Measurements from ENCODE around the gene ABLIM3. TPM values are rescaled to one million over a fixed set of nuclear protein-coding genes. Genes with fewer than 3 reads are reported as not detected.

Gene ABLIM3
- total RNA-seq, 1 donor = 32.8 TPM

DNA sequence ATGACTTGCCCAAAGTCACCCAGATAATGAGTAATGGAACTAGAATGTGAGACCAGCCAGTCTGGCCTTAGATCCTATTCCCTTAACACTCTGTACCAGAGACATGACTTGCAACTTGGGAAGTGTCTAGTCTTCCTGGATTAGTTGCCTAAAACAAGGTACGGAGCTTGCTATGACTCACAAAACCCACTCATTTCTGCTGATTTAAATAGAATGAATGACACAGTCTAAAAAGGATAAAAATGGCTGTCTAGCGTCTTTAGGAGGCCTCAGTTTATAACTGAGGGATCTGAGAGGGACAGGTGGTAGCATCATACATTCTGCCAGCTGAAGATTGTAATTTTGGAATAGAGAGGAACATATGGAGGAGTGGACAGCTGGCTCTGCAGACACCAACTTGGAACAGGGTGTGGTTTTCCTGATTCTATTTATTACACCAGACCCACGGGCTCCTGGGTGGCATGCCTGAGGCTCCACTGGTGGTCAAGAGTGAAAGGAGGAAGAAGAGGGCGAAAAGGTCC, 62.7 kb downstream of the ABLIM3 start:
- H3K4me3 ChIP-seq (ENCODE audit: low read depth, low read length) = no peak overlapping the region
- DNase-seq (ENCODE audit: low read depth) = peak; percentile 61
- TF ChIP-seq, protein P1, sequence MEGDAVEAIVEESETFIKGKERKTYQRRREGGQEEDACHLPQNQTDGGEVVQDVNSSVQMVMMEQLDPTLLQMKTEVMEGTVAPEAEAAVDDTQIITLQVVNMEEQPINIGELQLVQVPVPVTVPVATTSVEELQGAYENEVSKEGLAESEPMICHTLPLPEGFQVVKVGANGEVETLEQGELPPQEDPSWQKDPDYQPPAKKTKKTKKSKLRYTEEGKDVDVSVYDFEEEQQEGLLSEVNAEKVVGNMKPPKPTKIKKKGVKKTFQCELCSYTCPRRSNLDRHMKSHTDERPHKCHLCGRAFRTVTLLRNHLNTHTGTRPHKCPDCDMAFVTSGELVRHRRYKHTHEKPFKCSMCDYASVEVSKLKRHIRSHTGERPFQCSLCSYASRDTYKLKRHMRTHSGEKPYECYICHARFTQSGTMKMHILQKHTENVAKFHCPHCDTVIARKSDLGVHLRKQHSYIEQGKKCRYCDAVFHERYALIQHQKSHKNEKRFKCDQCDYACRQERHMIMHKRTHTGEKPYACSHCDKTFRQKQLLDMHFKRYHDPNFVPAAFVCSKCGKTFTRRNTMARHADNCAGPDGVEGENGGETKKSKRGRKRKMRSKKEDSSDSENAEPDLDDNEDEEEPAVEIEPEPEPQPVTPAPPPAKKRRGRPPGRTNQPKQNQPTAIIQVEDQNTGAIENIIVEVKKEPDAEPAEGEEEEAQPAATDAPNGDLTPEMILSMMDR (IDR thresholded peaks at IDR 0.05; ENCODE audit: insufficient read depth, low read depth, low read length) = no peak

DNA sequence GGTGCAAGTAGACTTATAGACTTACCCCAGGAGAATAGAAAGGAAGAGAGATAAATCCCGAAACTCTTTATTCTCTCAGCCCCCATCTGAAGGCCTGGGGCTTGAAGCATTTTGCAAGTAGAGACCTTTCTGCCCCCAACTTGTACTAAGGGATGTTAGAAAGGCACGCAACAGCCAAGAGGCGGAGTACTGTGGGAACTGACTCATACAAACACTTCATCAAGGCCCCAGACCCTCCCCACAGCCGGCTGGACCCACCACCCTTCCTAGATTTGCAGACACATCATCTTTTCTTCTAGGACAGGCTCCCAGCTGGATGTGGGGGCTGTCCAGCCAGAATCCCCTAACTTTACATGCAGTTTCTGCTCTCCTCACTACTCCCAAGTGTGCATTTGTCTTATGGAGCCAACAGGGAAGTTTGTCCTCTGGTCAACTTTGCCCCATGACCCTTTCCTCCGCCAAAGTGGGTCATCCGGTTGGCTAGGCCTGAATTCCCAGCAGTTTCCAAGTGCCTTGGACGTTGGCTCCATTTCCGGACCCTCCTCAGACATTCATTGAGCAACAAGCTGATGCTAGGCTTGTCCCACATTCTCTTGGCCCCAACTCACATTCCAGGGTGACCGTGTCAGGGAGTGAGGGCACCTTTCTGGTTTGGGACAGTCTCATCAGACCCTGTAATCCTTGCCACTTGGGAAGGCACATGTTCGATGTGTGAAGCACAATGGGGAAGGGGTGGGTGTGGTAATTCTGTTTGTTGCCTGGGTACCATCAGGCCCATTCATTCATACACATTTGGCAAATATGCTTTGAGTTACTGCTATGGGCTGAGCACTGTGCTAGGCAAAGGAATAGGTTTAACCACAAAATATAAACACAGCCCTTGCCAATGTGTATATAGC, 64.6 kb downstream of the ABLIM3 start:
- H3K4me3 ChIP-seq (ENCODE audit: low read depth, low read length) = no peak overlapping the region
- DNase-seq (ENCODE audit: low read depth) = peak; percentile 91

GRCh38 chr5:149206524-149207141, 65.3 kb downstream of the ABLIM3 start:
- no peak overlapping the region for H3K4me3 ChIP-seq (ENCODE audit: low read depth, low read length)
- TF ChIP-seq, protein P1 (IDR thresholded peaks at IDR 0.05; ENCODE audit: insufficient read depth, low read depth, low read length) = no peak
- peak; percentile 83 for DNase-seq (ENCODE audit: low read depth)

More for the DNA sequence above, 64.6 kb downstream of the ABLIM3 start:
- TF ChIP-seq, protein P1 (IDR thresholded peaks at IDR 0.05; ENCODE audit: insufficient read depth, low read depth, low read length) = no peak

- DNase-seq (ENCODE audit: low read depth) = no peak
- TF ChIP-seq, protein P1 (IDR thresholded peaks at IDR 0.05; ENCODE audit: insufficient read depth, low read depth, low read length) = no peak
Observed at GRCh38 chr5:149207831-149208230, 66.5 kb downstream of the ABLIM3 start.

DNA sequence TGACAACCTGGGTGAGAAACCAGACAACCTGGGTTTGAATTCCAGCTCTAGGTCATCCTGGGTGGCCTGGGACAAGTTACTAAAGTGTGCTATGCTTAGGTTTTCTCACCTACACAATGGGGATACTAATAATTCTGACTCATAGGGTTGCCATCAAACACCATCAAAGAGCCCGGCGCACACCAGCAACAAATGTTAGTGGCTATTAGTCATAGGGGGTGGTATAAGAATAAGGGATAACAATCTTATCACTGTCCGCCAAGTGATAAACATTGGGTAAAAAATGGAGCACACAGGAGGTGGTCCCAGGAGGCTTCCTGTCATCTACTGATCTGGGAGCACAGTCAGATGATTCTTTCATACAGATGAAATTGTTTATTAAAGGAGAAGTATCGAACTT, 68.9 kb downstream of the ABLIM3 start:
- DNase-seq (ENCODE audit: low read depth) = peak; percentile 75
- no peak overlapping the region for H3K4me3 ChIP-seq (ENCODE audit: low read depth, low read length)
- TF ChIP-seq, protein P1 (IDR thresholded peaks at IDR 0.05; ENCODE audit: insufficient read depth, low read depth, low read length) = no peak

More at GRCh38 chr5:149207831-149208230, 66.5 kb downstream of the ABLIM3 start:
- H3K4me3 ChIP-seq (ENCODE audit: low read depth, low read length) = no peak overlapping the region

DNA sequence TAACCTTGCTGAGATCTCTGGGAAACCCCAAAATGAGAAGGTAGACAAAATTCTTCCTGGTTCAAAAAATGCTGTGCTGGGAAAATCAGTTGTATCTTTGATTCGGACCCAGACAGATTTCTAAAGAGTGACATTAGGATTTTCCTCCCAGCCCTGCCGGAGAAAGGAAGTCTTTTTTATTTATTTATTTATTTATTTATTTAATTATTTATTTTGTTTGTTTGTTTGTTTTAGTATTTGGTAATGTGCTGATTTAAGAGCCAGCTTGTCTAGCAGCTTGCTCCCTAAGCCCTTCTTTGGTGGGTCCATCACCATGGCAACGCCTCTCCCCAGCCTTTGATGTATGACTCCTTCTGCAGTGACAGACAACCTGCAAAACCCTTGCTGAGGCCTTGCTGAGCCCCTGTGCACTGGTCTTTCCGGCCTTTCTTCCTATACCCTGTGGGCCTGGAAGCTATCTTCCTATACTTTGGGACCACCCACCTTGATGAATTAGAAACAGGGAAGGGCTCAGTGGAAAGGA, 69.7 kb downstream of the ABLIM3 start:
- no peak for DNase-seq (ENCODE audit: low read depth)
- TF ChIP-seq, protein P1 (IDR thresholded peaks at IDR 0.05; ENCODE audit: insufficient read depth, low read depth, low read length) = no peak
- H3K4me3 ChIP-seq (ENCODE audit: low read depth, low read length) = no peak overlapping the region

All from fibroblast of villous mesenchyme (primary cell).